Spleen (tissue), 11 donors: Measurements from ENCODE around the gene CDK14. TPM values are rescaled to one million over a fixed set of nuclear protein-coding genes. Genes with fewer than 3 reads are reported as not detected.

ENCODE experiments used
- DNase-seq: peaks from one replicate; pipeline ENCODE4 v3.0.0-alpha.2; 2020
- H3K27ac ChIP-seq, 8 donors: fragments of 200-600 bp; sonication (generic) in 7 of 8; 1 replicate in 4 of 8; 2 replicates in 4 of 8; pipeline versions ENCODE4 v1.5.0 to v1.8.0; 2016 to 2021; ENCODE audit warnings: inconsistent platforms in 4 of 8, mild to moderate bottlenecking in 4 of 8, moderate library complexity in 1 of 8
- H3K27me3 ChIP-seq, 7 donors: fragments of 200-600 bp; sonication (generic) in 6 of 7; replicated peaks in 1 of 7; 1 replicate in 4 of 7; 2 replicates in 3 of 7; pipeline versions ENCODE4 v1.5.0 to v1.8.0; 2016 to 2021; ENCODE audit warnings: inconsistent platforms in 3 of 7, mild to moderate bottlenecking in 1 of 7
- H3K36me3 ChIP-seq, 6 donors: fragments of 200-600 bp; sonication (generic) in 5 of 6; 1 replicate in 4 of 6; 2 replicates in 2 of 6; pipeline versions ENCODE4 v1.5.0 to v1.8.0; 2016 to 2021; ENCODE audit warnings: inconsistent platforms in 2 of 6
- H3K4me1 ChIP-seq, 6 donors: fragments of 200-600 bp; sonication (generic) in 5 of 6; 1 replicate in 3 of 6; 2 replicates in 3 of 6; pipeline versions ENCODE4 v1.5.0 to v1.8.0; 2016 to 2021; ENCODE audit warnings: inconsistent platforms in 3 of 6
- H3K4me3 ChIP-seq, 8 donors: fragments of 200-600 bp; sonication (generic) in 7 of 8; 1 replicate in 4 of 8; 2 replicates in 4 of 8; pipeline versions ENCODE4 v1.5.0 to v1.8.0; 2016 to 2021; ENCODE audit warnings: inconsistent platforms in 4 of 8, mild to moderate bottlenecking in 4 of 8, moderate library complexity in 2 of 8
- H3K9me3 ChIP-seq, 8 donors: fragments of 200-600 bp; sonication (generic) in 7 of 8; 1 replicate in 4 of 8; 2 replicates in 4 of 8; pipeline versions ENCODE4 v1.5.0 to v1.8.0; 2016 to 2021; ENCODE audit warnings: inconsistent platforms in 4 of 8
- CTCF ChIP-seq, 11 experiments: fragments of 200-600 bp in 7 of 11; fragments of 450-650 bp in 4 of 11; sonication (generic) in 4 of 11; IDR thresholded peaks in 8 of 11; conservative IDR thresholded peaks in 3 of 11; 1 replicate in 7 of 11; 2 replicates in 4 of 11; pipeline versions ENCODE4 v1.4.0 to v1.8.0; 2016 to 2021; ENCODE audit warnings: antibody characterized with exemption in 11 of 11, inconsistent platforms in 4 of 11, mild to moderate bottlenecking in 1 of 11
- POLR2A ChIP-seq, 3 donors: fragments of 450-650 bp; IDR thresholded peaks; one replicate each; pipeline ENCODE4 v1.5.1; 2017; ENCODE audit warnings: antibody characterized with exemption in 3 of 3, mild to moderate bottlenecking in 1 of 3
- POLR2AphosphoS5 ChIP-seq, 3 donors: sonication (generic); formaldehyde crosslinking; IDR thresholded peaks; one replicate each; pipeline ENCODE4 v1.5.1; 2017; ENCODE audit warnings: antibody characterized with exemption in 3 of 3
- WGBS, 5 donors: extraction: QIAGEN DNeasy Blood & Tissue Kit in 3 of 5; methylation state at CpG; one replicate each; pipeline versions ENCODE4 v1.1.5 to v1.1.7; 2013 to 2018; 5-methylcytosine and 5-hydroxymethylcytosine counted together
- intact Hi-C: fragments of 100-400 bp; cut with DNase I; formaldehyde crosslinking; loops from one replicate; pipeline ENCODE4 v1.15.0; 2023; ENCODE audit warnings: low total_unique reads
- polyA plus RNA-seq, 3 donors: library from polyadenylated mRNA; stranded (reverse); fragments of 200-250 nt; gene quantifications; one replicate each; pipeline ENCODE4 v1.2.1, GENCODE V29; 2013
- total RNA-seq, 7 donors: library from RNA; depleted of rRNA in 3 of 7; stranded (reverse); fragments of >200 nt in 3 of 7; fragmentation: NEBNext Ultra II Directional in 4 of 7; extraction: Animal tissue kit (Norgen Biotek cat#: 25700) in 4 of 7; gene quantifications; one replicate each; pipeline versions ENCODE4 v1.1.0 to v1.2.1, GENCODE V29; 2016 to 2021
- donor health status: healthy with polysubstance abuse.
- donor health status: DM: no; HTN: no; CAD: no; lungs with moderate emphysema.
- donor health status: DM: no; HTN: no; CAD: no.
- donor health status: Bipolar disorder and iron deficiency.
- donor health status: healthy.
- donor health status: DM: no; HTN: no; CAD: no.
- donor health status: DM: yes; HTN: yes; CAD: no.

Gene CDK14
- total and polyA plus RNA-seq, 10 donors, result 6.6 to 109 (median 51.2) TPM

- H3K9me3 ChIP-seq, result peaks cover 0 to 20% (median 15%) of the 10 kb centered on the region in 8 donors
- TF ChIP-seq CTCF (IDR thresholded peaks at IDR 0.05 in 8 of 11, conservative IDR thresholded peaks at IDR 0.05 in 3 of 11) (no peak), POLR2A (IDR thresholded peaks at IDR 0.05) (no peak), POLR2AphosphoS5 (IDR thresholded peaks at IDR 0.05) (no peak)
- DNase-seq, result no peak
- no peaks in the 10 kb centered on the region for H3K4me1 ChIP-seq
- no peak overlapping the region for H3K27ac ChIP-seq
- H3K4me3 ChIP-seq, result no peak overlapping the region
- intact Hi-C loops, result no loop called here
- 91 to 100% (median 93%) methylated on average over 1 of the region's 1 CpG for WGBS, 5 donors
- H3K27me3 ChIP-seq, result no peaks in the 10 kb centered on the region
- peaks cover 0 to 26% (median 6%) of the 10 kb centered on the region in 6 donors for H3K36me3 ChIP-seq
Measured at GRCh38 chr7:90984692-90985091, 388.6 kb downstream of the CDK14 start.

- Histone ChIP-seq H3K4me3 (no peak overlapping the region), H3K27ac (no peak overlapping the region), H3K9me3 (peaks cover 0 to under 1% (median 0%) of the 10 kb centered on the region in 8 donors), H3K36me3 (peaks cover 0 to 23% (median 6%) of the 10 kb centered on the region in 6 donors), H3K27me3 (no peaks in the 10 kb centered on the region), H3K4me1 (no peaks in the 10 kb centered on the region)
- intact Hi-C loops, result no loop called here
- 67 to 80% (median 73%) methylated on average over 1 of the region's 1 CpG for WGBS, 5 donors
- no peak for TF ChIP-seq POLR2AphosphoS5 (IDR thresholded peaks at IDR 0.05)
- TF ChIP-seq CTCF (IDR thresholded peaks at IDR 0.05 in 8 of 11, conservative IDR thresholded peaks at IDR 0.05 in 3 of 11), result no peak
- TF ChIP-seq POLR2A (IDR thresholded peaks at IDR 0.05), result no peak
- no peak for DNase-seq
Measured at GRCh38 chr7:90988516-90988915, 392.4 kb downstream of the CDK14 start.

GRCh38 chr7:90988996-90989765 lies 393.1 kb downstream of the CDK14 start:
- Histone ChIP-seq H3K27ac (no peak overlapping the region), H3K4me1 (no peaks in the 10 kb centered on the region), H3K9me3 (no peaks in the 10 kb centered on the region), H3K27me3 (no peaks in the 10 kb centered on the region), H3K4me3 (no peak overlapping the region), H3K36me3 (peaks cover 0 to 18% (median 3%) of the 10 kb centered on the region in 6 donors)
- intact Hi-C loops, result no loop called here
- TF ChIP-seq CTCF (IDR thresholded peaks at IDR 0.05 in 8 of 11, conservative IDR thresholded peaks at IDR 0.05 in 3 of 11) (no peak), POLR2AphosphoS5 (IDR thresholded peaks at IDR 0.05) (no peak), POLR2A (IDR thresholded peaks at IDR 0.05) (no peak)
- WGBS, 5 donors, result 90 to 94% (median 93%) methylated on average over 5 of the region's 5 CpGs
- no peak for DNase-seq

GRCh38 chr7:90994121-90994520 lies 398.0 kb downstream of the CDK14 start:
- H3K4me3 ChIP-seq, result no peak overlapping the region
- H3K36me3 ChIP-seq, result peaks cover 0 to 8% (median 0%) of the 10 kb centered on the region in 6 donors
- TF ChIP-seq POLR2AphosphoS5 (IDR thresholded peaks at IDR 0.05), result no peak
- TF ChIP-seq POLR2A (IDR thresholded peaks at IDR 0.05), result no peak
- TF ChIP-seq CTCF (IDR thresholded peaks at IDR 0.05 in 8 of 11, conservative IDR thresholded peaks at IDR 0.05 in 3 of 11), result no peak
- no peak overlapping the region for H3K27ac ChIP-seq
- H3K4me1 ChIP-seq, result no peaks in the 10 kb centered on the region
- H3K9me3 ChIP-seq, result no peaks in the 10 kb centered on the region
- no peak for DNase-seq
- H3K27me3 ChIP-seq, result no peaks in the 10 kb centered on the region
- 80 to 86% (median 85%) methylated on average over 2 of the region's 2 CpGs for WGBS, 5 donors
- intact Hi-C loops, result no loop called here
